GM20000 (cell line): ENCODE results near the gene AFF3.
"Not testable (repeated sequence)": the region's sequence is repeated elsewhere in the genome, so short reads cannot be mapped to it uniquely, and the experiment has no call there.

Source experiments
- DNase-seq: peaks from one replicate; pipeline ENCODE4 v3.0.0; 2012; ENCODE audit warnings: low spot score
- CTCF ChIP-seq: IDR thresholded peaks from 2 replicates; pipeline ENCODE4 v1.5.1; 2012; ENCODE audit warnings: mild to moderate bottlenecking, control low read depth; ENCODE audit errors: extremely low read depth, missing control alignments

The AFF3 gene

GRCh38 chr2:99953750-99954149, 188.6 kb downstream of the AFF3 start:
- TF ChIP-seq CTCF = no peak
- DNase-seq = no peak

GRCh38 chr2:99949963-99950362, 192.4 kb downstream of the AFF3 start:
- DNase-seq = no peak
- TF ChIP-seq CTCF = no peak

GRCh38 chr2:99949530-99949929, 192.9 kb downstream of the AFF3 start:
- no peak for TF ChIP-seq CTCF
- DNase-seq = no peak

- DNase-seq = no peak
- TF ChIP-seq CTCF = no peak
These were observed 194.4 kb downstream of the AFF3 start for GRCh38 chr2:99948010-99948409.

- not testable (repeated sequence) for DNase-seq
These were observed 195.0 kb downstream of the AFF3 start for GRCh38 chr2:99947366-99947765.

- no peak for TF ChIP-seq CTCF
- DNase-seq = no peak
These were observed 198.4 kb downstream of the AFF3 start for GRCh38 chr2:99944019-99944418.

GRCh38 chr2:99942561-99943347, 199.6 kb downstream of the AFF3 start:
- no peak for TF ChIP-seq CTCF
- DNase-seq = no peak

GRCh38 chr2:99940963-99941362, 201.4 kb downstream of the AFF3 start:
- no peak for DNase-seq
- no peak for TF ChIP-seq CTCF
